ENCODE results near the gene TBPL1.

Gene TBPL1

GRCh38 chr6:133937909-133938308 lies 15.1 kb upstream of the TBPL1 start:
- Histone ChIP-seq H3K9me3 (no peaks in the 10 kb centered on the region), H3K36me3 (no peaks in the 10 kb centered on the region), H3K4me3 (ENCODE audit: low read depth, low read length) (no peak overlapping the region), H3K4me1 (no peaks in the 10 kb centered on the region), H3K27me3 (no peaks in the 10 kb centered on the region)
- no peak for DNase-seq
- no peak for TF ChIP-seq CTCF (IDR thresholded peaks at IDR 0.05; ENCODE audit: low read depth, low read length)

GRCh38 chr6:133938533-133938932 lies 14.5 kb upstream of the TBPL1 start:
- Histone ChIP-seq H3K4me1 (no peaks in the 10 kb centered on the region), H3K36me3 (no peaks in the 10 kb centered on the region), H3K27me3 (no peaks in the 10 kb centered on the region), H3K4me3 (ENCODE audit: low read depth, low read length) (no peak overlapping the region), H3K9me3 (no peaks in the 10 kb centered on the region)
- DNase-seq, result no peak
- TF ChIP-seq CTCF (IDR thresholded peaks at IDR 0.05; ENCODE audit: low read depth, low read length), result no peak

GRCh38 chr6:133939778-133940667 lies 13.0 kb upstream of the TBPL1 start:
- H3K4me3 ChIP-seq (ENCODE audit: low read depth, low read length), result no peak overlapping the region
- DNase-seq, result no peak
- H3K9me3 ChIP-seq, result no peaks in the 10 kb centered on the region
- TF ChIP-seq CTCF (IDR thresholded peaks at IDR 0.05; ENCODE audit: low read depth, low read length), result no peak
- no peaks in the 10 kb centered on the region for H3K36me3 ChIP-seq
- no peaks in the 10 kb centered on the region for H3K27me3 ChIP-seq
- no peaks in the 10 kb centered on the region for H3K4me1 ChIP-seq

- no peaks in the 10 kb centered on the region for H3K9me3 ChIP-seq
- no peak for DNase-seq
- no peak for TF ChIP-seq CTCF (IDR thresholded peaks at IDR 0.05; ENCODE audit: low read depth, low read length)
- H3K4me1 ChIP-seq, result peaks cover 22% of the 10 kb centered on the region
- no peaks in the 10 kb centered on the region for H3K27me3 ChIP-seq
- no peak overlapping the region for H3K4me3 ChIP-seq (ENCODE audit: low read depth, low read length)
- H3K36me3 ChIP-seq, result no peaks in the 10 kb centered on the region
Observed at GRCh38 chr6:133945158-133945557, 7.9 kb upstream of the TBPL1 start.

- DNase-seq, result peak; percentile 74
- Histone ChIP-seq H3K9me3 (no peaks in the 10 kb centered on the region), H3K4me1 (peaks cover 27% of the 10 kb centered on the region), H3K4me3 (ENCODE audit: low read depth, low read length) (no peak overlapping the region), H3K36me3 (no peaks in the 10 kb centered on the region), H3K27me3 (no peaks in the 10 kb centered on the region)
- no peak for TF ChIP-seq CTCF (IDR thresholded peaks at IDR 0.05; ENCODE audit: low read depth, low read length)
Observed at GRCh38 chr6:133947302-133947900, 5.6 kb upstream of the TBPL1 start.

GRCh38 chr6:133948472-133948871 lies 4.6 kb upstream of the TBPL1 start:
- H3K9me3 ChIP-seq, result no peaks in the 10 kb centered on the region
- H3K4me1 ChIP-seq, result peaks cover 27% of the 10 kb centered on the region
- TF ChIP-seq CTCF (IDR thresholded peaks at IDR 0.05; ENCODE audit: low read depth, low read length), result no peak
- H3K4me3 ChIP-seq (ENCODE audit: low read depth, low read length), result peak overlapping the region; percentile 4
- no peaks in the 10 kb centered on the region for H3K36me3 ChIP-seq
- DNase-seq, result peak; percentile 58
- H3K27me3 ChIP-seq, result no peaks in the 10 kb centered on the region
